HepG2 (cell line): Measurements from ENCODE around the gene DPF1. TPM values are rescaled to one million over a fixed set of nuclear protein-coding genes. Genes with fewer than 3 reads are reported as not detected.

Experiments
- CENPX ChIP-seq: sonication (generic); formaldehyde crosslinking; IDR thresholded peaks from 2 replicates; pipeline ENCODE4 v1.9.0; 2021; ENCODE audit warnings: mild to moderate bottlenecking, missing genetic modification reagents, moderate library complexity
- CHD4 ChIP-seq: fragments of 200-600 bp; sonication (generic); IDR thresholded peaks from 2 replicates; pipeline ENCODE4 v1.7.0; 2017; ENCODE audit warnings: mild to moderate bottlenecking, low read length, borderline replicate concordance
- DMAP1 ChIP-seq: IDR thresholded peaks from 2 replicates; pipeline ENCODE4 v1.6.1; 2016
- FIP1L1 ChIP-seq: fragments of 200-400 bp; formaldehyde crosslinking; IDR thresholded peaks from 2 replicates; pipeline ENCODE4 v1.6.1; 2018; ENCODE audit warnings: low read depth, mild to moderate bottlenecking, low read length, moderate library complexity, borderline replicate concordance; ENCODE audit not compliant: insufficient read depth
- HMG20A ChIP-seq: IDR thresholded peaks from 2 replicates; pipeline ENCODE4 v1.6.1; 2016; ENCODE audit warnings: borderline replicate concordance
- NBN ChIP-seq: fragments of 450-650 bp; conservative IDR thresholded peaks from 2 replicates; pipeline ENCODE4 v1.6.1; 2017
- NFYB ChIP-seq: sonication (generic); formaldehyde crosslinking; IDR thresholded peaks from 2 replicates; pipeline ENCODE4 v1.4.0; 2020; ENCODE audit warnings: missing genetic modification reagents
- PHB2 ChIP-seq: fragments of 450-650 bp; IDR thresholded peaks from 2 replicates; pipeline ENCODE4 v1.6.1; 2018; ENCODE audit not compliant: partially characterized antibody
- PHF8 ChIP-seq: sonication (generic); formaldehyde crosslinking; IDR thresholded peaks from 2 replicates; pipeline ENCODE4 v1.5.0; 2020; ENCODE audit warnings: missing genetic modification reagents
- RFX5 ChIP-seq: IDR thresholded peaks from 2 replicates; pipeline ENCODE4 v1.6.1; 2011; ENCODE audit warnings: low read depth, low read length, improper control_type of control experiment
- SOX6 ChIP-seq, 2 experiments: fragments of 450-650 bp in 1 of 2; sonication (generic) in 1 of 2; formaldehyde crosslinking in 1 of 2; IDR thresholded peaks; 2 replicates each; pipeline versions ENCODE4 v1.4.0 to v1.6.1; 2017 to 2020; ENCODE audit warnings: antibody characterized with exemption in 1 of 2, mild to moderate bottlenecking in 1 of 2, missing genetic modification reagents in 1 of 2
- STAT5B ChIP-seq: sonication (generic); formaldehyde crosslinking; IDR thresholded peaks from 2 replicates; pipeline ENCODE4 v1.4.0; 2020; ENCODE audit warnings: missing genetic modification reagents
- TARDBP ChIP-seq: sonication (generic); formaldehyde crosslinking; IDR thresholded peaks from 2 replicates; pipeline ENCODE4 v1.8.0; 2022; ENCODE audit warnings: mild to moderate bottlenecking, missing genetic modification reagents
- TCF7 ChIP-seq: sonication (generic); IDR thresholded peaks from 2 replicates; pipeline ENCODE4 v1.6.1; 2016; ENCODE audit warnings: antibody characterized with exemption, low read depth
- ZBTB8A ChIP-seq: sonication (generic); formaldehyde crosslinking; IDR thresholded peaks from 2 replicates; pipeline ENCODE4 v1.4.0; 2020; ENCODE audit warnings: mild to moderate bottlenecking, low read depth, missing genetic modification reagents, borderline replicate concordance
- ZNF496 ChIP-seq: sonication (generic); formaldehyde crosslinking; IDR thresholded peaks from 2 replicates; pipeline ENCODE4 v1.8.1; 2023; ENCODE audit warnings: mild to moderate bottlenecking, moderate library complexity, missing genetic modification reagents; ENCODE audit not compliant: insufficient replicate concordance
- ZNF713 ChIP-seq: sonication (generic); formaldehyde crosslinking; IDR thresholded peaks from 2 replicates; pipeline ENCODE4 v1.4.0; 2020; ENCODE audit warnings: mild to moderate bottlenecking, missing genetic modification reagents
- ZSCAN29 ChIP-seq: sonication (generic); formaldehyde crosslinking; conservative IDR thresholded peaks from 2 replicates; pipeline ENCODE4 v1.4.0; 2020; ENCODE audit warnings: mild to moderate bottlenecking, missing genetic modification reagents
- polyA plus RNA-seq, 8 experiments: library from polyadenylated mRNA; depleted of rRNA in 3 of 8; stranded (reverse) in 7 of 8; unstranded in 1 of 8; fragments of >200 nt; fragmentation: Illumina TruSeq in 4 of 8; extraction: Trizol in 4 of 8; gene quantifications; 2 replicates each; pipeline versions ENCODE4 v1.2.1 to v1.2.3, GENCODE V29; 2011 to 2016; ENCODE audit warnings: low read depth in 4 of 8, missing spikeins in 1 of 8, mixed read lengths in 1 of 8; ENCODE audit not compliant: insufficient read depth in 1 of 8
- total RNA-seq, 5 experiments: library from RNA; depleted of rRNA; stranded (reverse); fragments of >200 nt; fragmentation: Illumina TruSeq; extraction: Trizol; gene quantifications; 2 replicates each; pipeline ENCODE4 v1.2.3, GENCODE V29; 2016; ENCODE audit warnings: low read depth in 1 of 5
- TF ChIP-seq, protein P1 (sequence below): sonication (generic); formaldehyde crosslinking; IDR thresholded peaks from 2 replicates; pipeline ENCODE4 v1.4.0; 2020; ENCODE audit warnings: mild to moderate bottlenecking, missing genetic modification reagents
- TF ChIP-seq, protein P2 (sequence below): sonication (generic); formaldehyde crosslinking; IDR thresholded peaks from 2 replicates; pipeline ENCODE4 v1.5.0; 2020; ENCODE audit warnings: mild to moderate bottlenecking, missing genetic modification reagents
- TF ChIP-seq, protein P3 (sequence below): IDR thresholded peaks from 2 replicates; pipeline ENCODE4 v1.6.1; 2016; ENCODE audit warnings: missing compliant biosample characterization, missing genetic modification reagents, borderline replicate concordance
- TF ChIP-seq, protein P4 (sequence below): sonication (generic); formaldehyde crosslinking; IDR thresholded peaks from 2 replicates; pipeline ENCODE4 v1.4.0; 2020; ENCODE audit warnings: missing genetic modification reagents, low read depth, mild to moderate bottlenecking, borderline replicate concordance
- TF ChIP-seq, protein P5 (sequence below): sonication (generic); formaldehyde crosslinking; IDR thresholded peaks from 2 replicates; pipeline ENCODE4 v1.8.1; 2023; ENCODE audit warnings: mild to moderate bottlenecking, missing genetic modification reagents
- TF ChIP-seq, protein P6 (sequence below): sonication (generic); formaldehyde crosslinking; IDR thresholded peaks from 2 replicates; pipeline ENCODE4 v1.4.0; 2020; ENCODE audit warnings: mild to moderate bottlenecking, low read depth, missing genetic modification reagents

Gene DPF1
- total and polyA plus RNA-seq, 2 of the 13 experiments (the other 11 are each of a cell fraction or from before 2014, with no cell fraction given): 1.0 to 3.2 TPM

DNA sequence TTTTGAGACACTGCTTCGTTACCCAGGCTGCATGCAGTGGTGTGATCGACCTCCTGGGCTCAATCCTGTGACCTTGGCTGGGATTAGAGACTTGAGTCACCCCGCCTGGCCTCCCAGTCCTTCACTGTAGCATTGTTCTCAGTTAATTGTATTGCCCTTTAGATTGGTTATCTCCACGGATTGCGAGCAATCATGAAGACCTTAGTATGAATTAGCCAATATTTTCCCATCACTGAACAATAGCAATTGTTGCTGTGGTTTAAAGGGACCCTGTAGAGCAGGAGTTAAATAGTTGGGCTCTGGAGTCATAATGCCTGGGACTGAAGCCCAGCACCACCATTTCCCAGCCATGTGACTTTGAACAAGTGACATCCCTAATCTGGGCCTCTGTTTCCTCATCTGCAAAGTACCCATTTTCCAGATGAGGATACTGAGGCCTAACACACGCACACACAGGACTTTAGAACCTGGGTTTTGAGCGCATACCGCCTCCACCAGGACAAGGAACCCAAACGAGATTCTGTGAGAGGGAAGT is 23.8 kb upstream of the DPF1 start (continued):
- TF ChIP-seq, protein P1, sequence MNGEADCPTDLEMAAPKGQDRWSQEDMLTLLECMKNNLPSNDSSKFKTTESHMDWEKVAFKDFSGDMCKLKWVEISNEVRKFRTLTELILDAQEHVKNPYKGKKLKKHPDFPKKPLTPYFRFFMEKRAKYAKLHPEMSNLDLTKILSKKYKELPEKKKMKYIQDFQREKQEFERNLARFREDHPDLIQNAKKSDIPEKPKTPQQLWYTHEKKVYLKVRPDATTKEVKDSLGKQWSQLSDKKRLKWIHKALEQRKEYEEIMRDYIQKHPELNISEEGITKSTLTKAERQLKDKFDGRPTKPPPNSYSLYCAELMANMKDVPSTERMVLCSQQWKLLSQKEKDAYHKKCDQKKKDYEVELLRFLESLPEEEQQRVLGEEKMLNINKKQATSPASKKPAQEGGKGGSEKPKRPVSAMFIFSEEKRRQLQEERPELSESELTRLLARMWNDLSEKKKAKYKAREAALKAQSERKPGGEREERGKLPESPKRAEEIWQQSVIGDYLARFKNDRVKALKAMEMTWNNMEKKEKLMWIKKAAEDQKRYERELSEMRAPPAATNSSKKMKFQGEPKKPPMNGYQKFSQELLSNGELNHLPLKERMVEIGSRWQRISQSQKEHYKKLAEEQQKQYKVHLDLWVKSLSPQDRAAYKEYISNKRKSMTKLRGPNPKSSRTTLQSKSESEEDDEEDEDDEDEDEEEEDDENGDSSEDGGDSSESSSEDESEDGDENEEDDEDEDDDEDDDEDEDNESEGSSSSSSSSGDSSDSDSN (CRISPR knock-in tag): no peak
- TF ChIP-seq ZSCAN29 (CRISPR knock-in tag): no peak
- TF ChIP-seq, protein P2, sequence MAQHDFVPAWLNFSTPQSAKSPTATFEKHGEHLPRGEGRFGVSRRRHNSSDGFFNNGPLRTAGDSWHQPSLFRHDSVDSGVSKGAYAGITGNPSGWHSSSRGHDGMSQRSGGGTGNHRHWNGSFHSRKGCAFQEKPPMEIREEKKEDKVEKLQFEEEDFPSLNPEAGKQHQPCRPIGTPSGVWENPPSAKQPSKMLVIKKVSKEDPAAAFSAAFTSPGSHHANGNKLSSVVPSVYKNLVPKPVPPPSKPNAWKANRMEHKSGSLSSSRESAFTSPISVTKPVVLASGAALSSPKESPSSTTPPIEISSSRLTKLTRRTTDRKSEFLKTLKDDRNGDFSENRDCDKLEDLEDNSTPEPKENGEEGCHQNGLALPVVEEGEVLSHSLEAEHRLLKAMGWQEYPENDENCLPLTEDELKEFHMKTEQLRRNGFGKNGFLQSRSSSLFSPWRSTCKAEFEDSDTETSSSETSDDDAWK (CRISPR knock-in tag): no peak
- peak; percentile 93; the same call in 1 of the 2 replicates for TF ChIP-seq SOX6 (IDR thresholded peaks at IDR 0.05)
- peak; percentile 94 for TF ChIP-seq SOX6 (CRISPR knock-in tag; IDR thresholded peaks at IDR 0.05)
- TF ChIP-seq, protein P3, sequence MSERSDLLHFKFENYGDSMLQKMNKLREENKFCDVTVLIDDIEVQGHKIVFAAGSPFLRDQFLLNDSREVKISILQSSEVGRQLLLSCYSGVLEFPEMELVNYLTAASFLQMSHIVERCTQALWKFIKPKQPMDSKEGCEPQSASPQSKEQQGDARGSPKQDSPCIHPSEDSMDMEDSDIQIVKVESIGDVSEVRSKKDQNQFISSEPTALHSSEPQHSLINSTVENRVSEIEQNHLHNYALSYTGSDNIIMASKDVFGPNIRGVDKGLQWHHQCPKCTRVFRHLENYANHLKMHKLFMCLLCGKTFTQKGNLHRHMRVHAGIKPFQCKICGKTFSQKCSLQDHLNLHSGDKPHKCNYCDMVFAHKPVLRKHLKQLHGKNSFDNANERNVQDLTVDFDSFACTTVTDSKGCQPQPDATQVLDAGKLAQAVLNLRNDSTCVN (CRISPR knock-in tag): no peak
- no peak for TF ChIP-seq NFYB (CRISPR knock-in tag)
- TF ChIP-seq FIP1L1: no peak
- no peak for TF ChIP-seq NBN
- TF ChIP-seq ZBTB8A (CRISPR knock-in tag): no peak
- TF ChIP-seq RFX5: no peak
- TF ChIP-seq, protein P4, sequence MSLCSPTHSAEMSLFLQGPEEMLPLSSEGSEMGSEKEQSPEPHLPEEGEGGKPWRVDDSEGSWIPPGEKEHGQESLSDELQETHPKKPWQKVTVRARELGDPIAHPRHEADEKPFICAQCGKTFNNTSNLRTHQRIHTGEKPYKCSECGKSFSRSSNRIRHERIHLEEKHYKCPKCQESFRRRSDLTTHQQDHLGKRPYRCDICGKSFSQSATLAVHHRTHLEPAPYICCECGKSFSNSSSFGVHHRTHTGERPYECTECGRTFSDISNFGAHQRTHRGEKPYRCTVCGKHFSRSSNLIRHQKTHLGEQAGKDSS: no peak
- TF ChIP-seq, protein P5, sequence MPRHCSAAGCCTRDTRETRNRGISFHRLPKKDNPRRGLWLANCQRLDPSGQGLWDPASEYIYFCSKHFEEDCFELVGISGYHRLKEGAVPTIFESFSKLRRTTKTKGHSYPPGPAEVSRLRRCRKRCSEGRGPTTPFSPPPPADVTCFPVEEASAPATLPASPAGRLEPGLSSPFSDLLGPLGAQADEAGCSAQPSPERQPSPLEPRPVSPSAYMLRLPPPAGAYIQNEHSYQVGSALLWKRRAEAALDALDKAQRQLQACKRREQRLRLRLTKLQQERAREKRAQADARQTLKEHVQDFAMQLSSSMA: no peak
- no peak for TF ChIP-seq ZNF496 (CRISPR knock-in tag)
- TF ChIP-seq ZNF713 (CRISPR knock-in tag): no peak
- no peak for TF ChIP-seq TCF7
- no peak for TF ChIP-seq TARDBP (CRISPR knock-in tag)
- TF ChIP-seq HMG20A: 0 out of 2 replicates have a peak, but pooled peaks have one; percentile 48
- TF ChIP-seq CENPX: no peak
- TF ChIP-seq DMAP1 (CRISPR knock-in tag): no peak
- TF ChIP-seq PHF8 (CRISPR knock-in tag): no peak
- no peak for TF ChIP-seq PHB2
- peak; percentile 98 for TF ChIP-seq CHD4
- TF ChIP-seq STAT5B (CRISPR knock-in tag): no peak
- TF ChIP-seq, protein P6, sequence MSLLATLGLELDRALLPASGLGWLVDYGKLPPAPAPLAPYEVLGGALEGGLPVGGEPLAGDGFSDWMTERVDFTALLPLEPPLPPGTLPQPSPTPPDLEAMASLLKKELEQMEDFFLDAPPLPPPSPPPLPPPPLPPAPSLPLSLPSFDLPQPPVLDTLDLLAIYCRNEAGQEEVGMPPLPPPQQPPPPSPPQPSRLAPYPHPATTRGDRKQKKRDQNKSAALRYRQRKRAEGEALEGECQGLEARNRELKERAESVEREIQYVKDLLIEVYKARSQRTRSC: no peak
